GM18907 (cell line): Measurements from ENCODE around the gene PSTPIP1.

Experiments used
- ATAC-seq: cut with Tn5 transposase; IDR thresholded peaks from one replicate; pipeline ENCODE4 v1.9.1; 2021; ENCODE audit warnings: mild to moderate bottlenecking, moderate library complexity; ENCODE audit not compliant: unreplicated experiment

Gene PSTPIP1

GRCh38 chr15:77066971-77067690, 72.2 kb downstream of the PSTPIP1 start:
- no peak for ATAC-seq

DNA sequence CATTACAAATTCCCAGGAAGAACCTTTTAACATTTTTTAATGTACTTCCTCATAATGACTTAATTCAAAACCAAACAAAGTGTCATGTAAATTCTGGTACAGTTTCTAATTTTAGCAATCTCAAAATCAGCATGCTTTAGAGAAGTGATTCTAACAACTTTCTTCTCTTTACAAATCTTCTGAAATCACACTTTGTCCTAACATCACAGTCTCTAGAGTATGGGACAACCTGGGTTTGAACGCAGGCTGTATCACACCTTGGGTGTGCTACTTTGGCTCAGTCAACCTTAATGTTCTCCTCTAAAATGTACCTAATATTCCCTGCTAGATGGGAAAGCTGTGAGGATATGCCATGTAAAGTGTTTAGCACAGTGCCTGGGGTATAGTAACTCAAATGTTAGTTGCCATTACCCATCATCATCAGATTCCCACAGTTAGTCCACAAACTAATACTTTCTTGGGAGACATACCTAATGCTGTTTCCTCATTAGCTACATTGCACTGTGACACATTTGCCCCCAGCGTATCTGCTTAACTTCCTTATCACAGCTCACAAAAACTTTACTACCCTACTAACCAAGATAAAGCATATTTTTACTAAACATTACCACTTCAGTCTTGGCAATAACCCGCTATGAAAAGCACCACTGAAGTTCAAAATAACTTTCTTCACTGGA, 72.9 kb downstream of the PSTPIP1 start:
- ATAC-seq = no peak

GRCh38 chr15:77068633-77069032, 73.7 kb downstream of the PSTPIP1 start:
- ATAC-seq = no peak

DNA sequence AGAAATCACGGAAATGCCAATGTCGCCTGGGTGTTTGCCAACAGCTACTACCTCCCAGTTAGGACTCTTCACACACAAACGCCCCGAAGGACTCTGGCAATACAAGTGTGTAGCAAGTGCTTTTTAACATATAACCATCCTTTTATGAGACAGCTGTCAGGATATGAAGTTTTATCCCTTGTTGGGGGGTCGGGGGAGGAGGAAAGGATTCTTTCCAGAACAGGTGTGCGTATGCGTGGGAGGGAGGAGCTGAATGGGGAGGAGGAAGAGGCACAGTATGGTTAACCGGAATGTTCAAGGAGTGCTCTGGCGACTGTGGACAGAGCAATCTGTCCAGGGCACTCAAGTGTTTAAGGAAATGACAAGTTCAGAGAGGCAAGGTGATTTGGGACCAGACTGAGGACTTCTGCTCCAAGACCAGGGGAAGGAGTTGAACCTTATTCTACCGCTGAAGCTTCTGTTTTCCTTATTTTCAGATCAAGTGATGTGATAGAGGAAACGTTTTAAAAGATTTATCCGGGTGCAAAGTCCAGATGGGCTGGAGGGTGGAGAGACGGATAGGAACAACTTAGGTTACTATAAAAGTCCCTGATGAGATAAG, 74.7 kb downstream of the PSTPIP1 start:
- no peak for ATAC-seq

GRCh38 chr15:77070180-77070494, 75.2 kb downstream of the PSTPIP1 start:
- ATAC-seq = no peak

DNA sequence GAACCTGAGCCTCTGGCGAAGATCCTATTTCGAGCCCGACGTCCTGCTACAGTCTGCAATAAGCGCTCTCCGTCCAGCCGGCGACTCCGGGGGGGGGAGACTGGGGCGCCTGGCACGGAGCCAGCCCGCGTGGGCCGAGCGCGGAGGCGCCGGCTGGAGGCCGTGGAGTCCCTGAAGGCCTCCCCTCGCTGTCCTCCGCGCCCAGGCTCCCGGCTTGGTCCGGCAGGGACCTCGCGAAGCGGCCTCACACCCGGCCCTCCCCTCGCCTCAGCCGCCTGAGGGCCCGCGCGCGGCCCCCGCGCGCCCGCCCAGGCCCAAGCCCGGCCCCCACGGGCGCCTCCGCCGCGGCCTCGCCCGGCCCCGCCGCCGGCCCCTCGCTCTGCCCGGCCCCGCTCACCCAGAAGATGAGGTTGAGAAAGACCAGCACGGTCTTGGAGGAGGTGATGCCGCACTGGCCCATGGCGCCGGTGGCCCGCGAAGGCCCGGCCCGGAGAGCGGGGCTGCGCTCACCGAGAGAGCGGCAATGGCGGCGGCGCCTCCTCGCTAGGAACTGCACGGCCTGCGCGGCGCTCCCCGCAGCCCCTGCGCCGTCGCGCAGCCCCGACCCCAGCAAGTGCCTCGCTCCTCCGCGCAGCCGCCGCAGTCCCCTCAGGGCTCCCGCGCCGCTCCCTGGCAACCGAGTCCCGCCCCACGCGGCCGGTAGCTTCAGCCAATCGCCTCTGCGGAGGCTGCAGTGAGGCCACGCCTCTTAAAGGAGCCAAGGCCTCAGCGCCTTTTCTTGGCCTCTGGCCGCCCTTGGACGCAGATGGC, 75.8 kb downstream of the PSTPIP1 start, which contains the start of gene TSPAN3:
TSPAN3 (minus strand) TSS at position 615 of the 810 bp plus-strand sequence; CDS start at position 460, 155 bp downstream.
- peak; percentile 94 for ATAC-seq

DNA sequence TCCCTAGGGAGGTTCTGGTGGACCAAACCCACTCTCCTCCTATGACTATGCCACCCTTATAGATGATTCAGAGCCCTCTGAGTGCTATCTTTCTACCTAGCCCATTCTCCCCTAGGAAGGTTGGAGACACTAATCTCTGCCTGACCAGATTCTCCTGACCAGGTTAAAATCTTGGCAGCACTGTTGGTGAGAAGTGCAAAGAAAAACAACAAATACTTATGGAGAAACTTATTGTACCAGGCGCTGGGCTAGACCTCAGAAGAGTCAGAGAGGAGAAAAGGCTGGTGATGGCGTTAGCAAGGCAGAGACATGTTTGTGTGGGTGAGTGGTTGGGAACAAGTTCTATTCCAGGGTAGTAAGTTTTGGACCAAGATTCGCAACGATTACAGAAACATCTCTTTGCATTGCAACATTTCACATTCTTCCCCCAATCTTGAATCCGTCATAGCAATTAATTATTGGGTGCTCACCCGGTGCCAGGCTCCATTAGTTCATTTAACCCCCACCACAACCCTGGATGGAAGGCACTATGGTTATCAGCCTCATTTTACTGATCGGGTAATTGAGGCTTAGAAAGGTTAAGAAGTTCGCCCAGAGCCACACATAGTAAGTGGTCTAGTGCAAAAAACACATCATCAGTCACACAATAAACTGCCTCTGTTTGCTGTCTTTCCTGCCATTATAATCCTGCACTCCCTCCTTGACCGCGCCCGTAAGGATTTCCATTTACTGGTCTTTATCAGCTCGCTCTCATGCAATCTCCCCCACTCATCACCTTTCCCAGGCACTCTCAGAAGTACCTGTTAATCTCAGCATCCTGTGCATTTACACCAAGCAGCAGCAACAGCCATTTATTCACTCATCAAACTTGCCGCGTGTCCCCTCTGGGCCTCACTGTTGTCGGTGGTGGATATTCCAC, 76.6 kb downstream of the PSTPIP1 start:
- no peak for ATAC-seq

DNA sequence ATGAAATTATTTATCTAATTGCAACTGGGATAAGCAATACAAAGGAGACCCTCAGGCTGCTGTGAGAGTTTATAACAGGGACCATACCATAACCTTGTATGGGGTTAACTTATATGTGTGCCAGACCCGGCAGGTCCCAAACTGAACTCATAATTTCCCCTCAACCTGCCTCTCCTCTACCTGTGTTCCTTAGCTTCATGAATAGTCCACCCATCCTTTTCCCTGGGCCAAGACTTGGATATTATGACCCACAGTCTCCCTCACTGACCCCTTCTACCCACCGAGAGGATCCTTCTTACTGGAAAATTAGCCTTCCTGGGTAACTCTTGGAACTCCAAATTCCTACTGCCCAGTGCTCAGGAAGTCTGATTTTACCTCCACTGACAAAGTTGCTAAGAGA, 79.4 kb downstream of the PSTPIP1 start:
- ATAC-seq = no peak

- ATAC-seq = no peak
These were observed 80.6 kb downstream of the PSTPIP1 start for GRCh38 chr15:77075528-77075927.

GRCh38 chr15:77076323-77076915, 81.5 kb downstream of the PSTPIP1 start:
- ATAC-seq = no peak

GRCh38 chr15:77081971-77082370, 87.0 kb downstream of the PSTPIP1 start:
- no peak for ATAC-seq

DNA sequence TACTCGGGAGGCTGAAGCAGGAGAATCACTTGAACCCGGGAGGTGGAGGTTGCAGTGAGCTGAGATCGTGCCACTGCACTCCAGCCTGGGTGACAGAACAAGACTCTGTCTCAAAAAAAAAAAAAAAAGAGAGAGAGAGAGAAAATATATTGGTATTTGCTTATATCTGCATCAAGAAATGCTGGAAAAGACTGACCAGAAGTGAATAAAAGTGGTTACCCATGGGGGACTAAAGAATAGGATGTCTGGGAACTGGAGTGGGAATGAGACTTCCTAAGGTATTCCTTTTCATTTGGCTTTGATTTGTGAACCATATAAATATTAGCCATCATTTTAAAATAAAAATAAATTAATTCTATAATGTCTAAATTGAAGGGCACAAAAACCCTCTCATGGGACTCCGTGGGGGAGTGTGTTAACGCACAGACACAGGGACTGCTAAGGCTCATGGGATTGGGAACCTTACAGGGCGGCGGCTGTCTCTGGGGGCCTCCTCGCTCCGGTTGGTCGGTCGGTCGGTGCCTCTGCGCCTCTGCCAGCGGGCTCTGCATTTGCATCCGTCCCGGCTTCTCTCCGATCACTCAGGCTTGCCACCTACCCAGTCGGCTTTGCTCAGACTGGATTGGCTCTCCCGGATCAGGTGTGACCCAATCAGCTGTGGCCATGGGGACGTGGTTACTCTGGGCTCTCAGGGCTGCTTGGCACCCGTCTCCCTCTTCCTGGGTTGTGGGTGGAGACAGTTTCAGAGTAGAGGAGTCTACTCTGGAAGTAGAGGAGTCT, 88.6 kb downstream of the PSTPIP1 start:
- ATAC-seq = peak; percentile 78

DNA sequence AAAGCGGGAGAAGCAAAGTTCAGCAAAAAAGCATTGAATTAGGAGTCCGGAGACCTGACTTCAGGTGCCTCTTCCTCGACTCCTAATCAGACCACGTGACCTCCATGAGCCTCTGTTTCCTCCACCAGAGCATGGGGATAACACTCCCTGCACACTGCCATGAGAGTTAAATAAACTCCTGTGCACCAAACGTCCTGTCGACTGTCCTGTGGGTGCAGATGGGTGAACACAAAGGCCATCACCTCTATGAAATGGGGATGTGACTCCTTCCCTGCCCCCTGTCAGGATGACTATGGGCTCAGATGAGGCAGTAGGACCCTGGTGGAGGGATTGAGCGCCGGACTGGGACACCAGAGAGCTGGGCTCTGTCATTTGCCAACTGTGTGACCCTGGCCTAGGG, 89.5 kb downstream of the PSTPIP1 start:
- ATAC-seq = no peak

DNA sequence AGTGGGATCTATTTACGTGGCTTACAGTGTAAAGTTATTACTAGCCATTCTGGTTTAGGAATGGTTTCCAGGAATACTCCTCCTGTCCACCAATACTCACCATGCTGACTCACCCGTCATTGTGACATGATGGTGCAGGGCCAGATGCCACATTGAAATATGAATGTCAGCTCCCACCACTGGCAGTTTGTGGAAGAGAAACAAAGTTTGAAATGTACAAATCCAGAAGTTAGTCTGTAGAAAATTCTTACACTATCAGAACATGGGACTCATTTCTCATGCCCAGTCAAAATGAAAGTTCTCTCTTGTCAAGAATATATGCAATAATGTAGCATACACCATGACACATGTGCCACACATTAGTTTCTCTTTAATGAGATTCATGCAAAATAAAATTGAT, 90.4 kb downstream of the PSTPIP1 start:
- ATAC-seq = no peak
